GM18870 (cell line): ENCODE results near the gene PEX26.

ENCODE experiments used
- ATAC-seq: cut with Tn5 transposase; IDR thresholded peaks from one replicate; pipeline ENCODE4 v1.9.1; 2021; ENCODE audit warnings: moderate library complexity; ENCODE audit not compliant: unreplicated experiment

Gene PEX26

GRCh38 chr22:18154821-18155390 lies 77.1 kb downstream of the PEX26 start:
- no peak for ATAC-seq
